SK-N-SH (cell line): Measurements from ENCODE around the gene PMEPA1. TPM values are rescaled to one million over a fixed set of nuclear protein-coding genes. Genes with fewer than 3 reads are reported as not detected.

Experiments
- CTCF ChIA-PET: fragments of 300-600, 350-600 bp; formaldehyde crosslinking; extraction: SDS; loops from one replicate; lab custom pipeline; 2021; lab: Yijun Ruan, JAX
- POLR2A ChIA-PET: fragments of 350-600 bp; sonication (Branson Sonifier 250); formaldehyde crosslinking; extraction: SDS; loops from one replicate; lab custom pipeline; 2020; ENCODE audit warnings: antibody characterized with exemption, inconsistent platforms; lab: Yijun Ruan, JAX
- DNase-seq: peaks from one replicate; pipeline ENCODE4 v3.0.0; 2012
- H2AFZ ChIP-seq: fragments of 200-600 bp; sonication (generic); 2 replicates; pipeline ENCODE4 v1.8.1; 2016; ENCODE audit warnings: antibody characterized with exemption, mild to moderate bottlenecking, low read depth
- H3F3A ChIP-seq: fragments of 200-600 bp; sonication (generic); replicated peaks from 2 replicates; pipeline ENCODE3; 2016; ENCODE audit warnings: antibody characterized with exemption, mild to moderate bottlenecking; ENCODE audit not compliant: insufficient read depth
- H3K27ac ChIP-seq, 2 experiments: fragments of 200-500 bp in 1 of 2; fragments of 200-600 bp in 1 of 2; sonication (Bioruptor generic) in 1 of 2; sonication (generic), shearing (Covaris generic) in 1 of 2; 2 replicates each; pipeline versions ENCODE4 v1.5.1 to v1.6.1; 2014 to 2016; ENCODE audit warnings: low read depth in 2 of 2, inconsistent platforms in 1 of 2, low read length in 1 of 2, mild to moderate bottlenecking in 1 of 2, mixed read lengths in 1 of 2
- H3K27me3 ChIP-seq: fragments of 200-600 bp; sonication (generic), shearing (Covaris generic); 2 replicates; pipeline ENCODE4 v1.6.1; 2016; ENCODE audit warnings: mixed run types; ENCODE audit not compliant: insufficient read depth
- H3K36me3 ChIP-seq, 2 experiments: fragments of 200-500 bp in 1 of 2; fragments of 200-600 bp in 1 of 2; sonication (Bioruptor generic) in 1 of 2; sonication (generic) in 1 of 2; replicated peaks in 1 of 2; 2 replicates each; pipeline versions ENCODE3 to v1.5.1; 2014 to 2016; ENCODE audit warnings: low read length in 1 of 2, mild to moderate bottlenecking in 1 of 2; ENCODE audit not compliant: insufficient read depth in 2 of 2, control insufficient read depth in 1 of 2
- H3K4me1 ChIP-seq, 2 experiments: fragments of 200-500 bp in 1 of 2; fragments of 200-600 bp in 1 of 2; sonication (Bioruptor generic) in 1 of 2; sonication (generic), shearing (Covaris generic) in 1 of 2; 2 replicates each; pipeline versions ENCODE4 v1.5.1 to v1.6.1; 2014 to 2016; ENCODE audit warnings: low read depth in 1 of 2, low read length in 1 of 2, mixed run types in 1 of 2; ENCODE audit not compliant: insufficient read depth in 2 of 2, control insufficient read depth in 1 of 2
- H3K4me2 ChIP-seq: fragments of 200-600 bp; sonication (generic), shearing (Covaris generic); 2 replicates; pipeline ENCODE4 v1.6.1; 2017; ENCODE audit warnings: mixed run types
- H3K4me3 ChIP-seq, 2 experiments: fragments of 200-500 bp in 1 of 2; fragments of 200-600 bp in 1 of 2; sonication (Bioruptor generic) in 1 of 2; sonication (generic), shearing (Covaris generic) in 1 of 2; 2 replicates each; pipeline versions ENCODE4 v1.5.1 to v1.8.1; 2014 to 2016; ENCODE audit warnings: low read depth in 2 of 2, inconsistent platforms in 1 of 2, low read length in 1 of 2, mild to moderate bottlenecking in 1 of 2, mixed read lengths in 1 of 2, moderate library complexity in 1 of 2
- H3K79me2 ChIP-seq: fragments of 200-600 bp; sonication (generic); 2 replicates; pipeline ENCODE4 v1.8.1; 2017; ENCODE audit warnings: mild to moderate bottlenecking; ENCODE audit not compliant: insufficient read depth
- H3K9ac ChIP-seq: fragments of 200-600 bp; sonication (generic); 2 replicates; pipeline ENCODE4 v1.6.1; 2017; ENCODE audit warnings: mixed run types
- H3K9me2 ChIP-seq: fragments of 200-600 bp; sonication (generic); 2 replicates; pipeline ENCODE4 v1.6.1; 2017; ENCODE audit warnings: mixed run types
- H3K9me3 ChIP-seq: fragments of 200-600 bp; sonication (generic); 2 replicates; pipeline ENCODE4 v1.6.1; 2017; ENCODE audit warnings: mixed run types, mild to moderate bottlenecking, moderate library complexity
- H4K20me1 ChIP-seq: fragments of 200-600 bp; sonication (generic); 2 replicates; pipeline ENCODE4 v1.6.1; 2017; ENCODE audit warnings: mild to moderate bottlenecking, mixed run types; ENCODE audit not compliant: insufficient read depth
- ELF1 ChIP-seq: IDR thresholded peaks from 2 replicates; pipeline ENCODE4 v1.4.0; 2012
- EZH2phosphoT487 ChIP-seq: fragments of 200-600 bp; sonication (generic); IDR thresholded peaks from 2 replicates; pipeline ENCODE4 v1.6.1; 2017; ENCODE audit warnings: low read depth, mixed run types, mild to moderate bottlenecking, antibody characterized with exemption, moderate library complexity, borderline replicate concordance
- FOSL2 ChIP-seq: IDR thresholded peaks from 2 replicates; pipeline ENCODE4 v1.4.0; 2012; ENCODE audit warnings: low read depth, mild to moderate bottlenecking, moderate library complexity, borderline replicate concordance
- FOXJ3 ChIP-seq: sonication (generic); formaldehyde crosslinking; IDR thresholded peaks from 2 replicates; pipeline ENCODE4 v1.5.1; 2020; ENCODE audit warnings: mild to moderate bottlenecking, missing genetic modification reagents
- GABPA ChIP-seq: IDR thresholded peaks from 2 replicates; pipeline ENCODE4 v1.4.0; 2012; ENCODE audit warnings: low read depth, mild to moderate bottlenecking
- MEF2A ChIP-seq: IDR thresholded peaks from 2 replicates; pipeline ENCODE4 v1.4.0; 2012; ENCODE audit warnings: low read depth, borderline replicate concordance
- REST ChIP-seq: IDR thresholded peaks from 2 replicates; pipeline ENCODE4 v1.6.1; 2012; ENCODE audit warnings: mild to moderate bottlenecking, low read depth, low read length, moderate library complexity
- RXRA ChIP-seq: IDR thresholded peaks from 2 replicates; pipeline ENCODE4 v1.4.0; 2012; ENCODE audit warnings: low read depth, mild to moderate bottlenecking, borderline replicate concordance
- SIN3A ChIP-seq: IDR thresholded peaks from 2 replicates; pipeline ENCODE4 v1.6.1; 2012; ENCODE audit warnings: low read depth, mild to moderate bottlenecking, low read length, moderate library complexity, borderline replicate concordance
- SMC3 ChIP-seq: IDR thresholded peaks from 2 replicates; pipeline ENCODE4 v1.6.1; 2012; ENCODE audit warnings: low read depth, low read length, improper control_type of control experiment
- YY1 ChIP-seq: IDR thresholded peaks from 2 replicates; pipeline ENCODE4 v1.4.0; 2012; ENCODE audit warnings: low read depth, mild to moderate bottlenecking
- WGBS: methylation state at CpG from one replicate; pipeline ENCODE4 v1.1.6; 2017; ENCODE audit warnings: low lambda C conversion rate; 5-methylcytosine and 5-hydroxymethylcytosine counted together
- polyA plus RNA-seq, 3 experiments: library from polyadenylated mRNA; depleted of rRNA; stranded (reverse); fragments of >200 nt; gene quantifications; 2 replicates each; pipeline ENCODE4 v1.2.3, GENCODE V29; 2012
- TF ChIP-seq, protein P1 (sequence below): fragments of 150-350 bp; IDR thresholded peaks from 2 replicates; pipeline ENCODE4 v1.6.1; 2016; ENCODE audit warnings: mild to moderate bottlenecking, low read depth, low read length
- TF ChIP-seq, protein P2 (sequence below): IDR thresholded peaks from 2 replicates; pipeline ENCODE4 v1.4.0; 2012; ENCODE audit warnings: low read depth, borderline replicate concordance
- TF ChIP-seq, protein P3 (sequence below): fragments of 150-350 bp; IDR thresholded peaks from 2 replicates; pipeline ENCODE4 v1.6.1; 2017; ENCODE audit warnings: antibody characterized with exemption, low read length, low read depth, borderline replicate concordance

The PMEPA1 gene
- polyA plus RNA-seq, 1 of the 3 experiments (the other 2 are of a cell fraction), result 7.1 TPM

DNA sequence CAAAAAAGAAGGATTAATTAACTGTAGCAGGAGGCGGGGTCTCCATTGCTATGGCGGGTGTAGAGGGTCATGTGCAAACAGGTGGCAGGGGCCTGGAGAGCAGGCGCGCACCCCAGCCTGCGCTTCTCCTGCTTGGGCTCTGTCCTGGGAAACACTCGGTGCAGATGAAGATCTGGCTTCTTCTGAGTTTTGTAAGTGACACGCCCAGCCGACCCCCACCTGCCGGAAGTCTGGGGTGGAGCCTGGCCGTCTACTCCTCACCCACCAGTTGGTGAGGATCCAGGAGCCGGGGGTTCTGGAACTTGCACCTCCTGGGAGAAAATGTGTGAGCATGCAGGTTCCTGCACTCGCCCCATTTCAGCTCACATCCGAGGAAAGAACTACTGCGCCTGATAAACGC, 19.3 kb downstream of the PMEPA1 start:
- H3K27me3 ChIP-seq, result no peaks in the 10 kb centered on the region
- ChIA-PET CTCF (no interaction called here), POLR2A (no interaction called here)
- H3K27ac ChIP-seq, result peak overlapping the region in 1 of 2 experiments; percentile 19; a peak in 1 of 4 replicates
- H3K36me3 ChIP-seq, result peaks cover 0 to 4% of the 10 kb centered on the region in 2 experiments
- peaks cover 93% of the 10 kb centered on the region for H4K20me1 ChIP-seq
- peaks cover 100% of the 10 kb centered on the region for H3K79me2 ChIP-seq
- H3K9ac ChIP-seq, result no peak overlapping the region
- H3F3A ChIP-seq, result no peaks in the 10 kb centered on the region
- H3K4me2 ChIP-seq, result no peak overlapping the region
- no peak for DNase-seq
- H3K9me2 ChIP-seq, result no peaks in the 10 kb centered on the region
- TF ChIP-seq SIN3A (no peak), MEF2A (no peak), REST (no peak), EZH2phosphoT487 (no peak), FOSL2 (no peak), SMC3 (no peak), RXRA (no peak), FOXJ3 (CRISPR knock-in tag) (no peak), YY1 (no peak), ELF1 (no peak), GABPA (no peak)
- TF ChIP-seq, protein P1, sequence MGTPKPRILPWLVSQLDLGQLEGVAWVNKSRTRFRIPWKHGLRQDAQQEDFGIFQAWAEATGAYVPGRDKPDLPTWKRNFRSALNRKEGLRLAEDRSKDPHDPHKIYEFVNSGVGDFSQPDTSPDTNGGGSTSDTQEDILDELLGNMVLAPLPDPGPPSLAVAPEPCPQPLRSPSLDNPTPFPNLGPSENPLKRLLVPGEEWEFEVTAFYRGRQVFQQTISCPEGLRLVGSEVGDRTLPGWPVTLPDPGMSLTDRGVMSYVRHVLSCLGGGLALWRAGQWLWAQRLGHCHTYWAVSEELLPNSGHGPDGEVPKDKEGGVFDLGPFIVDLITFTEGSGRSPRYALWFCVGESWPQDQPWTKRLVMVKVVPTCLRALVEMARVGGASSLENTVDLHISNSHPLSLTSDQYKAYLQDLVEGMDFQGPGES, result no peak
- TF ChIP-seq, protein P2, sequence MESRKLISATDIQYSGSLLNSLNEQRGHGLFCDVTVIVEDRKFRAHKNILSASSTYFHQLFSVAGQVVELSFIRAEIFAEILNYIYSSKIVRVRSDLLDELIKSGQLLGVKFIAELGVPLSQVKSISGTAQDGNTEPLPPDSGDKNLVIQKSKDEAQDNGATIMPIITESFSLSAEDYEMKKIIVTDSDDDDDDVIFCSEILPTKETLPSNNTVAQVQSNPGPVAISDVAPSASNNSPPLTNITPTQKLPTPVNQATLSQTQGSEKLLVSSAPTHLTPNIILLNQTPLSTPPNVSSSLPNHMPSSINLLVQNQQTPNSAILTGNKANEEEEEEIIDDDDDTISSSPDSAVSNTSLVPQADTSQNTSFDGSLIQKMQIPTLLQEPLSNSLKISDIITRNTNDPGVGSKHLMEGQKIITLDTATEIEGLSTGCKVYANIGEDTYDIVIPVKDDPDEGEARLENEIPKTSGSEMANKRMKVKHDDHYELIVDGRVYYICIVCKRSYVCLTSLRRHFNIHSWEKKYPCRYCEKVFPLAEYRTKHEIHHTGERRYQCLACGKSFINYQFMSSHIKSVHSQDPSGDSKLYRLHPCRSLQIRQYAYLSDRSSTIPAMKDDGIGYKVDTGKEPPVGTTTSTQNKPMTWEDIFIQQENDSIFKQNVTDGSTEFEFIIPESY, result no peak
- TF ChIP-seq, protein P3, sequence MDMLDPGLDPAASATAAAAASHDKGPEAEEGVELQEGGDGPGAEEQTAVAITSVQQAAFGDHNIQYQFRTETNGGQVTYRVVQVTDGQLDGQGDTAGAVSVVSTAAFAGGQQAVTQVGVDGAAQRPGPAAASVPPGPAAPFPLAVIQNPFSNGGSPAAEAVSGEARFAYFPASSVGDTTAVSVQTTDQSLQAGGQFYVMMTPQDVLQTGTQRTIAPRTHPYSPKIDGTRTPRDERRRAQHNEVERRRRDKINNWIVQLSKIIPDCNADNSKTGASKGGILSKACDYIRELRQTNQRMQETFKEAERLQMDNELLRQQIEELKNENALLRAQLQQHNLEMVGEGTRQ, result no peak
- H2AFZ ChIP-seq, result no peak overlapping the region
- H3K4me1 ChIP-seq, result peaks cover 8 to 98% of the 10 kb centered on the region in 2 experiments; a peak in 2 of 4 replicates
- H3K4me3 ChIP-seq, result no peak overlapping the region
- WGBS, result 94% methylated on average over 11 of the region's 15 CpGs
- no peaks in the 10 kb centered on the region for H3K9me3 ChIP-seq
